Transverse colon (tissue), 4 donors: ENCODE results near the gene SLC30A9.

ENCODE experiments used
- EP300 ChIP-seq: sonication (generic); formaldehyde crosslinking; IDR thresholded peaks from one replicate; pipeline ENCODE4 v1.6.1; 2017; ENCODE audit warnings: antibody characterized with exemption, low read depth
- POLR2A ChIP-seq: fragments of 450-650 bp; IDR thresholded peaks from one replicate; pipeline ENCODE4 v1.6.1; 2016; ENCODE audit warnings: antibody characterized with exemption, mild to moderate bottlenecking, moderate library complexity
- POLR2AphosphoS5 ChIP-seq, 3 donors: sonication (generic); formaldehyde crosslinking; IDR thresholded peaks; one replicate each; pipeline ENCODE4 v1.6.1; 2016; ENCODE audit warnings: antibody characterized with exemption in 3 of 3
- TF ChIP-seq, protein P1 (sequence below), 5 experiments: fragments of 200-600 bp in 3 of 5; fragments of 450-650 bp in 2 of 5; sonication (generic) in 3 of 5; IDR thresholded peaks; 1 replicate in 2 of 5; 2 replicates in 3 of 5; pipeline ENCODE4 v1.5.1; 2016 to 2017; ENCODE audit warnings: antibody characterized with exemption in 5 of 5, inconsistent platforms in 3 of 5, mild to moderate bottlenecking in 2 of 5, moderate library complexity in 1 of 5

DNA sequence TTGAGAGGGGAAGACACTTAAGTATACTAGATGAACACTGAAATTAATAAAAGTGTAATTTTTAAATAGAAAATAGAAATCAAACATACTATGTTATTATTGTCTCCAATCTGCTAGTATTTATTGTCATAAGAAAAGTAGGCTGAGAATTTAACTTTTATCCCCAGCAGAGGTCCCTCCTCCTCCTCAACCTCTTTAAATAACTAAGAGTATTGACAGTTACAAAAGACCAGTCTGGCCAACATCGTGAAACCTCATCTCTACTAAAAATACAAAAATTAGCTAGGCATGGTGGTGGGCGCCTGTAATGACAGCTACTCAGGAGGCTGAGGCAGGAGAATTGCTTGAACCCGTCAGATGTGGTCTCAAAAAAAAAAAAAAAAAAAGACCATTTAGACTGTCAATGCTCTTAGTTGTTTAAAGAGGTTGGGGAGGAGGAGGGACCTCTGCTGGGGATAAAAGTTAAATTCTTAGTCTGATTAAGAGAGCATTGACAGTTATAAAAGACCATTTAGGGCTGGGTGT lies 4.2 kb downstream of the SLC30A9 start:
- TF ChIP-seq POLR2A (no peak), EP300 (no peak), POLR2AphosphoS5 (IDR thresholded peaks at IDR 0.05) (no peak)
- TF ChIP-seq, protein P1, sequence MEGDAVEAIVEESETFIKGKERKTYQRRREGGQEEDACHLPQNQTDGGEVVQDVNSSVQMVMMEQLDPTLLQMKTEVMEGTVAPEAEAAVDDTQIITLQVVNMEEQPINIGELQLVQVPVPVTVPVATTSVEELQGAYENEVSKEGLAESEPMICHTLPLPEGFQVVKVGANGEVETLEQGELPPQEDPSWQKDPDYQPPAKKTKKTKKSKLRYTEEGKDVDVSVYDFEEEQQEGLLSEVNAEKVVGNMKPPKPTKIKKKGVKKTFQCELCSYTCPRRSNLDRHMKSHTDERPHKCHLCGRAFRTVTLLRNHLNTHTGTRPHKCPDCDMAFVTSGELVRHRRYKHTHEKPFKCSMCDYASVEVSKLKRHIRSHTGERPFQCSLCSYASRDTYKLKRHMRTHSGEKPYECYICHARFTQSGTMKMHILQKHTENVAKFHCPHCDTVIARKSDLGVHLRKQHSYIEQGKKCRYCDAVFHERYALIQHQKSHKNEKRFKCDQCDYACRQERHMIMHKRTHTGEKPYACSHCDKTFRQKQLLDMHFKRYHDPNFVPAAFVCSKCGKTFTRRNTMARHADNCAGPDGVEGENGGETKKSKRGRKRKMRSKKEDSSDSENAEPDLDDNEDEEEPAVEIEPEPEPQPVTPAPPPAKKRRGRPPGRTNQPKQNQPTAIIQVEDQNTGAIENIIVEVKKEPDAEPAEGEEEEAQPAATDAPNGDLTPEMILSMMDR (IDR thresholded peaks at IDR 0.05) = no peak
